ENCODE measurements around the gene F11.

- TF ChIP-seq POLR2AphosphoS5 (IDR thresholded peaks at IDR 0.05; ENCODE audit: insufficient read depth, low read depth, low read length): no peak
- TF ChIP-seq CTCF (IDR thresholded peaks at IDR 0.05; ENCODE audit: extremely low read depth in 1 of 2, insufficient read depth in 1 of 2, low read depth in 1 of 2, low read length in 2 of 2): no peak
- TF ChIP-seq MAX (IDR thresholded peaks at IDR 0.05; ENCODE audit: insufficient read depth, insufficient read length): no peak
- no peak for TF ChIP-seq POLR2A (IDR thresholded peaks at IDR 0.05; ENCODE audit: low read depth, low read length)
- no peak for TF ChIP-seq EZH2 (IDR thresholded peaks at IDR 0.05; ENCODE audit: borderline replicate concordance, low read depth, low read length, severe bottlenecking)
- TF ChIP-seq FOS (IDR thresholded peaks at IDR 0.05; ENCODE audit: borderline replicate concordance, insufficient read depth, low read length): no peak
- no peak for TF ChIP-seq JUN (IDR thresholded peaks at IDR 0.05; ENCODE audit: borderline replicate concordance, insufficient read depth, insufficient read length, low read depth)
- no peak for TF ChIP-seq MYC (IDR thresholded peaks at IDR 0.05; ENCODE audit: low read depth, low read length)
- TF ChIP-seq GATA2 (IDR thresholded peaks at IDR 0.05; ENCODE audit: insufficient read depth, insufficient read length, low read depth, low read length): no peak
Observed at GRCh38 chr4:186240848-186241491, 25.0 kb upstream of the F11 start.
